Astrocyte of the spinal cord (primary cell): ENCODE data around the gene SESTD1.

Experiments used
- DNase-seq: peaks from one replicate; pipeline ENCODE4 v3.0.0; 2011; ENCODE audit warnings: low read depth, low spot score
- H3K4me3 ChIP-seq: 2 replicates; pipeline ENCODE4 v1.5.1; 2011; ENCODE audit warnings: low read depth, mild to moderate bottlenecking, low read length, moderate library complexity
- in situ Hi-C: cut with HindIII; loops from 2 replicates; pipeline ENCODE4 v1.10.0; 2017; ENCODE audit warnings: low sequenced_read_pairs
- TF ChIP-seq, protein P1 (sequence below): IDR thresholded peaks from 2 replicates; pipeline ENCODE4 v1.5.1; 2012; ENCODE audit warnings: low read depth, mild to moderate bottlenecking, low read length, inconsistent platforms

The SESTD1 gene

DNA sequence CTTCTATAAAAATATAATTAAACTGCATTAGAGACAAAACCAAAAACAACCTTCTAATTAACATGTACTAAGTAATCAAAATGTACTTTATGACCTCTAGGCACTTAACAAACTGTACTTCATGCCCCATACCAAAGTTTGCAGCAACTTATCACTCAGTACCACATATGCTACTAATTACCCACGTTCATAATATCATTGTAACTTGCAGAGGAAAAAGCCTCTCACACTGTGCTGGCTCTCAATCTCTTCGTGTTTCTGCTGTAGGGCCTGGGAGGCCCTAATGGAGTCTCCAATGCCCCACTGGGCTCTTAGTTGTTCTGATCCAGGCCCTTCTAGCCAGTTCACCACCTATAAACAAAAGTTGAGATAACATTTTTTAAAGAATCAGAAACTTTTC is 132.6 kb downstream of the SESTD1 start:
- in situ Hi-C loops = no loop called here
- TF ChIP-seq, protein P1, sequence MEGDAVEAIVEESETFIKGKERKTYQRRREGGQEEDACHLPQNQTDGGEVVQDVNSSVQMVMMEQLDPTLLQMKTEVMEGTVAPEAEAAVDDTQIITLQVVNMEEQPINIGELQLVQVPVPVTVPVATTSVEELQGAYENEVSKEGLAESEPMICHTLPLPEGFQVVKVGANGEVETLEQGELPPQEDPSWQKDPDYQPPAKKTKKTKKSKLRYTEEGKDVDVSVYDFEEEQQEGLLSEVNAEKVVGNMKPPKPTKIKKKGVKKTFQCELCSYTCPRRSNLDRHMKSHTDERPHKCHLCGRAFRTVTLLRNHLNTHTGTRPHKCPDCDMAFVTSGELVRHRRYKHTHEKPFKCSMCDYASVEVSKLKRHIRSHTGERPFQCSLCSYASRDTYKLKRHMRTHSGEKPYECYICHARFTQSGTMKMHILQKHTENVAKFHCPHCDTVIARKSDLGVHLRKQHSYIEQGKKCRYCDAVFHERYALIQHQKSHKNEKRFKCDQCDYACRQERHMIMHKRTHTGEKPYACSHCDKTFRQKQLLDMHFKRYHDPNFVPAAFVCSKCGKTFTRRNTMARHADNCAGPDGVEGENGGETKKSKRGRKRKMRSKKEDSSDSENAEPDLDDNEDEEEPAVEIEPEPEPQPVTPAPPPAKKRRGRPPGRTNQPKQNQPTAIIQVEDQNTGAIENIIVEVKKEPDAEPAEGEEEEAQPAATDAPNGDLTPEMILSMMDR = no peak
- DNase-seq = no peak
- no peak overlapping the region for H3K4me3 ChIP-seq

DNA sequence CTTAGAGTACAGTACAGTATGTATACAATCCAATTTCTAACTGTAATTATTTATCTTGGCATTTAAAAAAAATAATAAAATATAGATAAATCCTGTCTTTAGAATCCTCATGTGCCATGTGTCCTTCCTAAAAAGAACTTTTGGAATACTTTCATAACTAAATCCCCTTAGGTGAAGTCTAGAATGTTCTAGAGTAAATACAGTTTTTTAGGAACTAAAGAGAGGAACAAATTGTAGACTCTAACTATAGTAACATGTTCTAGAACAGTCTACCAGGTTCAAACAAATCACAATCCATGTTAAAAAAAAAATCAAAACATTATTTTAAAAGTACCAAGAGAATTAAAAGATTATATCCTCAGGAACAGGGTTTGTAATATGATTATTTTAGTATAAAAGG is 134.1 kb downstream of the SESTD1 start:
- DNase-seq = no peak
- TF ChIP-seq, protein P1 = no peak
- in situ Hi-C loops = no loop called here
- H3K4me3 ChIP-seq = no peak overlapping the region

- TF ChIP-seq, protein P1 = peak; percentile 68
- peak; percentile 28 for DNase-seq
- H3K4me3 ChIP-seq = no peak overlapping the region
- in situ Hi-C loops = no loop called here
Observed at GRCh38 chr2:179129574-179130238, 134.9 kb downstream of the SESTD1 start.

DNA sequence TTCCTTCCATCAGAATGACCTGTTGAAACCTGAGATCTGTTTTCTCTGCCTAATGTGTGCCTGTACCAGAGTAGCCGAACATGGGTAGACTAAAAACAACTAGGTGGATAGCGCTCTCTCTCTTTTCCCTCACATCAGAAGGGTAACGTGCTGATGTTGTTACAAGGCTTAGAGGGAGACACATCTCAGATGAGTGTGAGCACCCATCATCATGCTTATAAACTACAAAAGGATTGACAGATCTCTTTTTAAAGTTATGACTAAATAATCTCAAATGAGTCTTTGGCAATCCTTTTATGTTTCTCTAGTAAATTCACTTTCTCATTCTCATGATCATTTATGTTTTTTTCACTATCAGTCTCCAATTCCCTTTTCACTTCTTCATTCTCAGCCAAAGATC is 139.2 kb downstream of the SESTD1 start:
- TF ChIP-seq, protein P1 = no peak
- no peak overlapping the region for H3K4me3 ChIP-seq
- no peak for DNase-seq
- in situ Hi-C loops = no loop called here

- in situ Hi-C loops = no loop called here
- no peak for DNase-seq
- TF ChIP-seq, protein P1 = no peak
- H3K4me3 ChIP-seq = no peak overlapping the region
Observed at GRCh38 chr2:179124282-179124681, 140.3 kb downstream of the SESTD1 start.

DNA sequence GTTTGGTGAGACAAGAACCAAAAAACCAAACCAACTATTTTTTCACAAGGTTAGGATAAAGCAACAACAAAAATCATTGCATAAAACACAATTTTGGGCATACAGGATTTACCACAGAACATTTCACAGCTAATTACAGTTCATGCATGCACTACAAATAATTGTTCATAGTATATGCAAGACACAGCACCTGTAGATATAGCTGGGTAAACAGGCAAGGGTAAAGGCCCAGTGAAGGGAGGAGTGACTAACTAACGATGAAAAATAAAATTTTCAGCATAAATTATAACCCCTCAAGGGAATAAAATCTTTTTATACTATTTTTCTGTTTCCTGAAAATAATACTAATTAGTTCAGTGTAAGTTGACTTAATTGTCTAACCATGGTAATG is 141.4 kb downstream of the SESTD1 start:
- in situ Hi-C loops = no loop called here
- DNase-seq = no peak
- H3K4me3 ChIP-seq = no peak overlapping the region
- TF ChIP-seq, protein P1 = no peak
